Fibroblast of villous mesenchyme (primary cell): ENCODE measurements around the gene IL4R. TPM values are rescaled to one million over a fixed set of nuclear protein-coding genes. Genes with fewer than 3 reads are reported as not detected.

Experiments
- DNase-seq: peaks from one replicate; pipeline ENCODE4 v3.0.0-alpha.2; 2010; ENCODE audit warnings: low read depth
- H3K4me3 ChIP-seq: 2 replicates; pipeline ENCODE4 v1.5.1; 2011; ENCODE audit warnings: low read depth, mild to moderate bottlenecking, low read length
- CTCF ChIP-seq: IDR thresholded peaks from 2 replicates; pipeline ENCODE4 v1.5.1; 2012; ENCODE audit warnings: low read depth, mild to moderate bottlenecking, low read length; ENCODE audit not compliant: insufficient read depth
- total RNA-seq: library from RNA; depleted of rRNA; stranded (reverse); fragments of >200 nt; gene quantifications from 2 replicates; pipeline ENCODE4 v1.2.3, GENCODE V29; 2012

The IL4R gene
- total RNA-seq, 1 donor, result 25.0 TPM

GRCh38 chr16:27339180-27339579 lies 25.4 kb downstream of the IL4R start:
- no peak overlapping the region for H3K4me3 ChIP-seq
- no peak for DNase-seq
- no peak for TF ChIP-seq CTCF

- no peak for TF ChIP-seq CTCF
- DNase-seq, result no peak
- H3K4me3 ChIP-seq, result no peak overlapping the region
These were observed 26.9 kb downstream of the IL4R start for GRCh38 chr16:27340654-27341053.

DNA sequence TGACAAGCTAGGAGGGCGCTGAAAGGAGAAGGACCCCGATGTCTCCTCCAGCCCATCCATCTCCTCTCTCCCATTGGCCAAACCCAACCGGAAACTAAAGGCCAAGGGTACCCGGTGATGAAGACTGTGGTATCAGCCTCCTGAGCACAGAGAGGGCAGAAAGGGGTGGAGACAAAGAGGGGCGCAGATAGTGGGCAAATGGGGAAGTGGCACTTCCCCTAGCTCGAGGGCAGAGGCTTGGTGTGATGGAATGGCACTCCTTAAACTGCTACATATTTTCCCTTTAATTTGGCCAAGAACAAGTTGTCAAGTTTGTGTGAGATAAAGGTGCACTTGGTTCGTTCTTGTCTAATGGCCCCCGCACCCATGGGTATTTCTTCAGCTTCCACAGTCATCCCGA lies 27.8 kb downstream of the IL4R start:
- TF ChIP-seq CTCF, result no peak
- no peak for DNase-seq
- H3K4me3 ChIP-seq, result no peak overlapping the region

DNA sequence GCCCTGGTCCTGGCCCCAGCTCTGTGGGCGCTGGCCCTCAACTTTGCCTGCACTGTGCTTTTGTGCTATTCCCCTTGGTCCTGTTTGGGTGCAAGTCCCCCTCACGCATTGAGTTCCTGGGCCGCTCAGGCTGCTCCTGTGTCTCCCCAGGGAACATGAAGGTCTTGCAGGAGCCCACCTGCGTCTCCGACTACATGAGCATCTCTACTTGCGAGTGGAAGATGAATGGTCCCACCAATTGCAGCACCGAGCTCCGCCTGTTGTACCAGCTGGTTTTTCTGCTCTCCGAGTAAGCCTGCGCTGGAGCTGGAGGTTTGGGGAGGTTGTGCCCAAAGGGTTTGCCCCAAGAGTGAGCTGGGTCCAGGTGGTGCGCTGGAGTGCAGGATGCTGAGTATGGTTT lies 28.2 kb downstream of the IL4R start:
- no peak for DNase-seq
- TF ChIP-seq CTCF, result no peak
- H3K4me3 ChIP-seq, result no peak overlapping the region

DNA sequence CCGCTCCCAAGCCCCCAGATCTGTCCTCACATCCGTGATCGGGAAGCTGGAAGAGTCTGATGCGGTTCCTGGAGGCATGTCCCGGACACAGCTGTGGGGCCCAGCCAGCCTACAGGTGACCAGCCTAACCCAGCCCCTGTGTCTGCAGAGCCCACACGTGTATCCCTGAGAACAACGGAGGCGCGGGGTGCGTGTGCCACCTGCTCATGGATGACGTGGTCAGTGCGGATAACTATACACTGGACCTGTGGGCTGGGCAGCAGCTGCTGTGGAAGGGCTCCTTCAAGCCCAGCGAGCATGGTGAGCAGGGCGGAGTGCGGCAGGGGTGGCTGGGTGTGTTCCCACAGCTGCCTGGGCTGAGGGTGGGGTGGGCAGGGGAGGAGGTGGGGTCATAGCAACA lies 30.9 kb downstream of the IL4R start:
- DNase-seq, result no peak

GRCh38 chr16:27345201-27345600 lies 31.4 kb downstream of the IL4R start:
- no peak for TF ChIP-seq CTCF
- no peak overlapping the region for H3K4me3 ChIP-seq
- no peak for DNase-seq

More for the DNA sequence above, 30.9 kb downstream of the IL4R start:
- H3K4me3 ChIP-seq, result no peak overlapping the region
- TF ChIP-seq CTCF, result no peak

DNA sequence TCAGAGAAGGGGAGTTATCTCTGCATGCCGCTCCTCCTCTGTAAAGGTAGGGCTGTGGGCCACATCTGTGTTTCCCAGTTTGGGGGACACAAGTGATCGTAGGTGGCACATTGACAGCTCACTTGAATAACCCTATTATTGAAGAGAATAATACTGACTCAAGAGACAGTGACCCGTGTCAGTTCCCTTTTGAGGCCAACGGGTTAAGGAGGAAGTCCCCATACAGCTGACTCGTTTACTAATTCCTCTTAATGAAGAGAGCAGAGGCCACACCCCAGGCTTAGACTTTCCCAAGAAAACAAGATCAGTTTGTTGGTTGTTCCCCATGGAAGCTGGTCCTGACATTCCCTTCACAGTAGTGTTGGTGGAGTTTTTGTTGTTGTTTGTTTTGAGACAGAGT lies 33.0 kb downstream of the IL4R start:
- no peak for TF ChIP-seq CTCF
- DNase-seq, result no peak
- no peak overlapping the region for H3K4me3 ChIP-seq
